Fibroblast of lung (primary cell): ENCODE results near the gene CAMTA1. TPM values are rescaled to one million over a fixed set of nuclear protein-coding genes. Genes with fewer than 3 reads are reported as not detected.
A peak's percentile ranks its signal among the peaks of the same experiment; 100 is the strongest.

Experiments used
- DNase-seq, 2 donors: peaks; one replicate each; pipeline versions ENCODE4 v3.0.0 to v3.0.0-alpha.2; 2010; ENCODE audit warnings: low read depth in 2 of 2
- H2AFZ ChIP-seq: 2 replicates; pipeline ENCODE4 v1.5.1; 2012; ENCODE audit warnings: low read length, control low read depth, inconsistent platforms
- H3K27ac ChIP-seq: 2 replicates; pipeline ENCODE4 v1.5.1; 2011; ENCODE audit warnings: low read length, control low read depth; ENCODE audit not compliant: insufficient read depth
- H3K27me3 ChIP-seq: 2 replicates; pipeline ENCODE4 v1.5.1; 2011; ENCODE audit warnings: mild to moderate bottlenecking, low read length; ENCODE audit not compliant: control insufficient read depth, insufficient read depth
- H3K36me3 ChIP-seq: 2 replicates; pipeline ENCODE4 v1.5.1; 2011; ENCODE audit warnings: low read length; ENCODE audit not compliant: control insufficient read depth, insufficient read depth
- H3K4me1 ChIP-seq: 2 replicates; pipeline ENCODE4 v1.5.1; 2011; ENCODE audit warnings: low read length; ENCODE audit not compliant: control insufficient read depth, insufficient read depth; ENCODE audit errors: extremely low read depth
- H3K4me2 ChIP-seq: 2 replicates; pipeline ENCODE4 v1.5.1; 2011; ENCODE audit warnings: low read length, control low read depth; ENCODE audit not compliant: insufficient read depth; ENCODE audit errors: extremely low read depth
- H3K4me3 ChIP-seq, 4 experiments: fragments of 200-600 bp in 1 of 4; sonication (generic) in 1 of 4; replicated peaks in 1 of 4; 2 replicates each; pipeline ENCODE4 v1.5.1; 2011 to 2016; ENCODE audit warnings: low read length in 4 of 4, low read depth in 3 of 4, mild to moderate bottlenecking in 3 of 4, control low read depth in 2 of 4, inconsistent platforms in 1 of 4, mixed read lengths in 1 of 4; ENCODE audit not compliant: insufficient read depth in 1 of 4; ENCODE audit errors: control extremely low read depth in 1 of 4
- H3K79me2 ChIP-seq: 2 replicates; pipeline ENCODE4 v1.5.1; 2012; ENCODE audit warnings: mild to moderate bottlenecking, low read length, inconsistent platforms; ENCODE audit not compliant: control insufficient read depth, insufficient read depth
- H3K9ac ChIP-seq: 2 replicates; pipeline ENCODE4 v1.5.1; 2011; ENCODE audit warnings: mild to moderate bottlenecking, low read length, control low read depth; ENCODE audit not compliant: insufficient read depth
- H3K9me3 ChIP-seq: 2 replicates; pipeline ENCODE4 v1.5.1; 2012; ENCODE audit warnings: low read depth, low read length; ENCODE audit not compliant: control insufficient read depth, insufficient read depth
- H4K20me1 ChIP-seq: 2 replicates; pipeline ENCODE4 v1.5.1; 2011; ENCODE audit warnings: low read length; ENCODE audit not compliant: control insufficient read depth, insufficient read depth; ENCODE audit errors: extremely low read depth
- EZH2 ChIP-seq: IDR thresholded peaks from 2 replicates; pipeline ENCODE4 v1.5.1; 2012; ENCODE audit warnings: low read length, control low read depth, mild to moderate bottlenecking; ENCODE audit errors: missing control alignments
- polyA plus RNA-seq, 2 donors: library from polyadenylated mRNA; depleted of rRNA in 1 of 2; stranded (reverse) in 1 of 2; unstranded in 1 of 2; fragments of >200 nt; gene quantifications; 2 replicates each; pipeline ENCODE4 v1.2.1, GENCODE V29; 2011 to 2012; ENCODE audit warnings: missing spikeins in 1 of 2
- total RNA-seq: library from RNA; depleted of rRNA; stranded (reverse); fragments of >200 nt; gene quantifications from 2 replicates; pipeline ENCODE4 v1.2.1, GENCODE V29; 2014
- TF ChIP-seq, protein P1 (sequence below), 2 donors: IDR thresholded peaks in 1 of 2; conservative IDR thresholded peaks in 1 of 2; 1 replicate in 1 of 2; 2 replicates in 1 of 2; pipeline ENCODE4 v1.5.1; 2011 to 2012; ENCODE audit warnings: low read length in 2 of 2, control low read depth in 1 of 2, inconsistent platforms in 1 of 2, low read depth in 1 of 2, mild to moderate bottlenecking in 1 of 2

The CAMTA1 gene
- total and polyA plus RNA-seq, 2 donors (not counting 1 experiment from before 2014, with no cell fraction given): 47.6 to 86.0 TPM

DNA sequence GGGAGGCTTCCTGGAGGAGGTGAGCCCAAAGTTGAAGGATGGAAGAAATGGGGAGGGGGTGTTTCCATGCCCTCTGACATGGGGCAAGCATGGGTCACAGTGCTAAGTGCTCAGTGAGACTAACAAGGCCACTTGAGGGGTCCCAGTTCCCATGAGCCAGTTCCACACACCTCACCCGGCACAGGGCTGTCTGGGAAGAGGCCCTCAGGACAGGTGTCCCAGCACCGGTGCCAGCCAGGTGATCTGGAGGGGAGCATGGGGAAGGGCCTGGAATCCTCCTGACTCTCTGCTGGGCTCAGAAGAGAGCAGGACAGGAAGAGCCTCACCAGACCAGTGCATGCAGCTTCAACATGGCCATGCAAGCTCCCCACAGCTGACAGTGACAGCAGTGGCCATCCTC is 691.1 kb downstream of the CAMTA1 start:
- Histone ChIP-seq H3K27me3 (no peaks in the 10 kb centered on the region), H3K36me3 (no peaks in the 10 kb centered on the region), H2AFZ (no peak overlapping the region), H3K4me3 (no peak overlapping the region), H4K20me1 (no peaks in the 10 kb centered on the region), H3K27ac (no peak overlapping the region), H3K79me2 (no peaks in the 10 kb centered on the region), H3K9me3 (no peaks in the 10 kb centered on the region), H3K9ac (no peak overlapping the region), H3K4me1 (peaks cover 10% of the 10 kb centered on the region), H3K4me2 (no peak overlapping the region)
- no peak for DNase-seq
- TF ChIP-seq, protein P1, sequence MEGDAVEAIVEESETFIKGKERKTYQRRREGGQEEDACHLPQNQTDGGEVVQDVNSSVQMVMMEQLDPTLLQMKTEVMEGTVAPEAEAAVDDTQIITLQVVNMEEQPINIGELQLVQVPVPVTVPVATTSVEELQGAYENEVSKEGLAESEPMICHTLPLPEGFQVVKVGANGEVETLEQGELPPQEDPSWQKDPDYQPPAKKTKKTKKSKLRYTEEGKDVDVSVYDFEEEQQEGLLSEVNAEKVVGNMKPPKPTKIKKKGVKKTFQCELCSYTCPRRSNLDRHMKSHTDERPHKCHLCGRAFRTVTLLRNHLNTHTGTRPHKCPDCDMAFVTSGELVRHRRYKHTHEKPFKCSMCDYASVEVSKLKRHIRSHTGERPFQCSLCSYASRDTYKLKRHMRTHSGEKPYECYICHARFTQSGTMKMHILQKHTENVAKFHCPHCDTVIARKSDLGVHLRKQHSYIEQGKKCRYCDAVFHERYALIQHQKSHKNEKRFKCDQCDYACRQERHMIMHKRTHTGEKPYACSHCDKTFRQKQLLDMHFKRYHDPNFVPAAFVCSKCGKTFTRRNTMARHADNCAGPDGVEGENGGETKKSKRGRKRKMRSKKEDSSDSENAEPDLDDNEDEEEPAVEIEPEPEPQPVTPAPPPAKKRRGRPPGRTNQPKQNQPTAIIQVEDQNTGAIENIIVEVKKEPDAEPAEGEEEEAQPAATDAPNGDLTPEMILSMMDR (conservative IDR thresholded peaks at IDR 0.05 in 1 of 2, IDR thresholded peaks at IDR 0.05 in 1 of 2; ENCODE audit: low read depth in 1 of 2, low read length in 2 of 2): no peak
- TF ChIP-seq EZH2: no peak

DNA sequence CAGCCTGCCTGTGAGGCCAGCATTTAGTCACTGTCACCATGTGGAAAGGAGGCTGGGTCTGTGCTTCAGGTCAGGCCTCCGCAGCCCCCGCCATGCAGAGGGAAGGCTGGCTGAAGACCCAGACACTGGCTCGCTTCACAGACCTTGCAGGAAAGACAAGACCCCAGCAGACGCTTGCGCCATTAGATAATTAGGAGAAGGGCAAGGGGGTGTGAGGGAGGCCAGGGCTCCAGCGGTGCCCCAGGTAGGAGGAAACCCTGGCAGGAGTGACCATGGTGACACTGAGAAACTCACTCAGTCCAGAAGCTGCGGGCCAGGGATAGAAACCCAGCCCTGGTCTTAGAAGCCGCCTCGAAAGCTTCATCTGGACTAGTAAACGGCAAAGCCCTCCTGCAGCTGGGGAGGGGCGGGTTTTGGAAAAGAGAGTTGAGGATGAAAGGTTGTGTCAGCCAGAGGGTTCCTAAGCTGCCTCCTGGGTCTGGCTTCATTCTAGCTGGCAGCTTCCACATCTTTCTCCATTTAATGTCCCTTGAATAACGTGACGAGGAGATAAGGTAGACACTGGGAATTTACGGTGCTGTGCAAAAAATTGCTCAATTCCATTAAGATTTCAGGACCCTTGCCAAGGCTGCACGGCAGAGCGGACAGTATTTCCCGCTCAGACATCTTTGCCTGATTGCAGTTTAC is 691.8 kb downstream of the CAMTA1 start:
- no peaks in the 10 kb centered on the region for H3K79me2 ChIP-seq
- no peak for TF ChIP-seq EZH2
- TF ChIP-seq, protein P1 (conservative IDR thresholded peaks at IDR 0.05 in 1 of 2, IDR thresholded peaks at IDR 0.05 in 1 of 2; ENCODE audit: low read depth in 1 of 2, low read length in 2 of 2): no peak
- no peak overlapping the region for H3K4me2 ChIP-seq
- no peaks in the 10 kb centered on the region for H3K36me3 ChIP-seq
- no peaks in the 10 kb centered on the region for H3K27me3 ChIP-seq
- H3K4me3 ChIP-seq: no peak overlapping the region
- H4K20me1 ChIP-seq: no peaks in the 10 kb centered on the region
- no peak overlapping the region for H2AFZ ChIP-seq
- H3K9me3 ChIP-seq: no peaks in the 10 kb centered on the region
- H3K27ac ChIP-seq: no peak overlapping the region
- peak in 1 of 2 donors; percentile 21 for DNase-seq
- H3K4me1 ChIP-seq: peaks cover 4% of the 10 kb centered on the region
- H3K9ac ChIP-seq: no peak overlapping the region

DNA sequence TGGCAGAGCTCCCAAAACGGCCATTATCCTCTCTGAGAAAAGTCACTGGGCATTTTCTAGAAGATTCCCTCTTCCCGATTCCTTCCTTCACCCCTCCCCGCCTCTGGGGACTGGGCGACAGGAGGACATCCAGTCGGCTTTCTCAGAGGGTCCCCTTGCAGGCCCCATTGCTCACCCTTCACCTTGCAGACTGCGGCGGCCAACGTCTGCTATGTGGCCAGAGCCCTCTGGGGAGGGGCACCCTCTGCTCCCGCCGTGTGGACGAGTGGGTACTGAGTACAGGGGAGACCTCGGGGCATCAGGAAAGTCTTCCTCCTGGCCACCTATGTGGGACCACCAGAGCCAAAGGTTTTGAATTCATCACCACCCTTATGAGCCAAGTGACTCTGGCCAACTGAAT is 692.3 kb downstream of the CAMTA1 start:
- Histone ChIP-seq H3K4me3 (no peak overlapping the region), H3K9me3 (no peaks in the 10 kb centered on the region), H2AFZ (no peak overlapping the region), H4K20me1 (no peaks in the 10 kb centered on the region), H3K27me3 (no peaks in the 10 kb centered on the region), H3K36me3 (no peaks in the 10 kb centered on the region), H3K4me1 (peaks cover 2% of the 10 kb centered on the region), H3K27ac (no peak overlapping the region), H3K4me2 (no peak overlapping the region), H3K79me2 (no peaks in the 10 kb centered on the region), H3K9ac (no peak overlapping the region)
- no peak for TF ChIP-seq EZH2
- TF ChIP-seq, protein P1 (conservative IDR thresholded peaks at IDR 0.05 in 1 of 2, IDR thresholded peaks at IDR 0.05 in 1 of 2; ENCODE audit: low read depth in 1 of 2, low read length in 2 of 2): no peak
- no peak for DNase-seq
